ENCODE measurements around the gene ANXA2.
"Not testable (repeated sequence)": the region's sequence is repeated elsewhere in the genome, so short reads cannot be mapped to it uniquely, and the experiment has no call there.

The ANXA2 gene

DNA sequence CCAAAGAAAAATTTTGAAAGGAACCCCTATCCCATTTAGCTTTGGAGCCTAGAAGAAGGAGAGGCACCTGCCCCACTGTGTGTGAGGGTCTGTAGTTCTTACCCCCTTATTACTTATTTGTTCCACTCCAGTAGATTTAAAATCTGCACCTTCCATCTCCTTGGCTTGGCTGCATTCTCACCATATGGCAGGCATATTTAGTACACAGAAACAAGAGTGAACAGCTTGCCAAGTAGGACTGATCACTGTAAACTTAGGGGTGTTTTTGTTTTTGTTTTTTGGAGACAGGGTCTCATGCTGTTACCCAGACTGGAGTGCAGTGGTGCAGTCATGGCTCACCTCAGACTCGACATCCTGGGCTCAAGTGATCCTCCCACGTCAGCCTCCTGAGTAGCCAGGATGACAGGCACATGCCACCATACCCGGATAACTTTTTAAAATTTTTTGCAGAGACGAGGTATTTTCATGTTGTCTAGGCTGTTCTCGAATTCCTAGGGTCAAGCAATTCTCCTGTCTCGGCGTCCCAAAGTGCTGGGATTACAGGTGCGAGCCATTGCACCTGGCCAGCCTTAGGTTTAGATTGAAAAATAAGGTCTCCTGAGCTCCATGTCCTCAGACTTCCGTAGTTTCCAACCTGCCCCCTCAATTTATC lies 14.1 kb upstream of the ANXA2 start:
- TF ChIP-seq, protein P1, sequence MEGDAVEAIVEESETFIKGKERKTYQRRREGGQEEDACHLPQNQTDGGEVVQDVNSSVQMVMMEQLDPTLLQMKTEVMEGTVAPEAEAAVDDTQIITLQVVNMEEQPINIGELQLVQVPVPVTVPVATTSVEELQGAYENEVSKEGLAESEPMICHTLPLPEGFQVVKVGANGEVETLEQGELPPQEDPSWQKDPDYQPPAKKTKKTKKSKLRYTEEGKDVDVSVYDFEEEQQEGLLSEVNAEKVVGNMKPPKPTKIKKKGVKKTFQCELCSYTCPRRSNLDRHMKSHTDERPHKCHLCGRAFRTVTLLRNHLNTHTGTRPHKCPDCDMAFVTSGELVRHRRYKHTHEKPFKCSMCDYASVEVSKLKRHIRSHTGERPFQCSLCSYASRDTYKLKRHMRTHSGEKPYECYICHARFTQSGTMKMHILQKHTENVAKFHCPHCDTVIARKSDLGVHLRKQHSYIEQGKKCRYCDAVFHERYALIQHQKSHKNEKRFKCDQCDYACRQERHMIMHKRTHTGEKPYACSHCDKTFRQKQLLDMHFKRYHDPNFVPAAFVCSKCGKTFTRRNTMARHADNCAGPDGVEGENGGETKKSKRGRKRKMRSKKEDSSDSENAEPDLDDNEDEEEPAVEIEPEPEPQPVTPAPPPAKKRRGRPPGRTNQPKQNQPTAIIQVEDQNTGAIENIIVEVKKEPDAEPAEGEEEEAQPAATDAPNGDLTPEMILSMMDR (IDR thresholded peaks at IDR 0.05; ENCODE audit: low read depth, low read length, missing control alignments) = no peak
- H3K4me3 ChIP-seq (ENCODE audit: low read depth, low read length) = no peak overlapping the region
- DNase-seq (ENCODE audit: low read depth) = no peak

DNA sequence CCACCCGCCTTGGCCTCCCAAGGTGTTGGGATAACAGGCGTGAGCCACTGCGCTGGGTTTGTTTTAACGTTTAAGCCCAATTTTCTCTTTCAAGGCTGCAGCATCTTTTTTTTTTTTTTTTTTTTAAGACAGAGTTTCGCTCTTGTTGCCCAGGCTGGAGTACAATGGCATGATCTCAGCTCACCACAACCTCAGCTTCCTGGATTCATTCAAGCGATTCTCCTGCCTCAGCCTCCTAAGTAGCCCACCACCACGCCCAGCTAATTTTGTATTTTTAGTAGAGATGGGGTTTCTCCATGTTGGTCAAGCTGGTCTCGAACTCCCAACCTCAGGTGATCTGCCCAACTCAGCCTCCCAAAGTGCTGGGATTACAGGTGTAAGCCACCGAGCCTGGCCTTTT lies 12.6 kb upstream of the ANXA2 start:
- DNase-seq (ENCODE audit: low read depth); H3K4me3 ChIP-seq (ENCODE audit: low read depth, low read length): not testable (repeated sequence)

DNA sequence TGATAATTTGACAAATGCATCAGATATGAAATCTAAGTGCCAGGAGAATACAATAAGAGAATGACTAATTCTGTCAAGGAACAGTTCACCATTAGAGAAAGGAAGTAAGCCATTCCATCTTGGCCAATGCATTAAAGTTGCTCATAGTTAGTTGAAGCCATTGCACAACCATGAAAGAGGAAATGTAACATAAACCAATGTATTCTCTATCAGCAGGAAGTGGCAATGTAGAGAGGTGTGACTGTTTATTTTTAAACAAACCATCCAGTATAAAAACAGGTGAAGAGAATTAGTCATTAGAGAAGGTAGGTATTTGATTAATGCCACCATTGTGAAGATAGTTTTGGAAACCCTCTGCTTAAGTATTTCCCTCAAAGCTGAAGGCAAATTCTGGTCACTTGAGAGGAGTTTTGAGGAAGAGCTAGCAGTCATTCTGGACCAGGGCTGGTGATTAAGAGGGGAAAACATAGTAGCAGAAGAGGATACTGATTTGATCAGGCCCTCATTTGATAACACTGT lies 10.7 kb upstream of the ANXA2 start:
- no peak overlapping the region for H3K4me3 ChIP-seq (ENCODE audit: low read depth, low read length)
- TF ChIP-seq, protein P1 (IDR thresholded peaks at IDR 0.05; ENCODE audit: low read depth, low read length, missing control alignments) = no peak
- no peak for DNase-seq (ENCODE audit: low read depth)

DNA sequence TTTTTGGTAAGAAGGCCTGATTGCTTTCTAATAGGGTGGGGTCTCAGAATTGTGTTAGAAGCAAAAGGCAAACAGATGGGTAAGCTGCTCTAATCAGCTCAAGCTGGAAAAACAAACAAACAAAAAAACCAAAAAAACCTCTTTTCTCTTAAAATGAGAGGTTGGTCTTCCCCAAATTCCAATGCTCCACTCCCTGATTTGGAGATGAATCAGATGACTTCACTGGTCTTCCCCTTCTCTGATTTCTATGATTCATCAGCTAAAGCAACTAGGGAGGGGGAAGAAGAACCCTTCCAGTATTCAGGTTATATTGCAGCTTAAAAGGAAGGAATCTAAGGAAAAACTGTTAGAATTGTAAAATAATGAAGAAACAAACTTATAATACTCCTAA lies 9.6 kb upstream of the ANXA2 start:
- no peak for DNase-seq (ENCODE audit: low read depth)
- TF ChIP-seq, protein P1 (IDR thresholded peaks at IDR 0.05; ENCODE audit: low read depth, low read length, missing control alignments) = no peak
- no peak overlapping the region for H3K4me3 ChIP-seq (ENCODE audit: low read depth, low read length)

DNA sequence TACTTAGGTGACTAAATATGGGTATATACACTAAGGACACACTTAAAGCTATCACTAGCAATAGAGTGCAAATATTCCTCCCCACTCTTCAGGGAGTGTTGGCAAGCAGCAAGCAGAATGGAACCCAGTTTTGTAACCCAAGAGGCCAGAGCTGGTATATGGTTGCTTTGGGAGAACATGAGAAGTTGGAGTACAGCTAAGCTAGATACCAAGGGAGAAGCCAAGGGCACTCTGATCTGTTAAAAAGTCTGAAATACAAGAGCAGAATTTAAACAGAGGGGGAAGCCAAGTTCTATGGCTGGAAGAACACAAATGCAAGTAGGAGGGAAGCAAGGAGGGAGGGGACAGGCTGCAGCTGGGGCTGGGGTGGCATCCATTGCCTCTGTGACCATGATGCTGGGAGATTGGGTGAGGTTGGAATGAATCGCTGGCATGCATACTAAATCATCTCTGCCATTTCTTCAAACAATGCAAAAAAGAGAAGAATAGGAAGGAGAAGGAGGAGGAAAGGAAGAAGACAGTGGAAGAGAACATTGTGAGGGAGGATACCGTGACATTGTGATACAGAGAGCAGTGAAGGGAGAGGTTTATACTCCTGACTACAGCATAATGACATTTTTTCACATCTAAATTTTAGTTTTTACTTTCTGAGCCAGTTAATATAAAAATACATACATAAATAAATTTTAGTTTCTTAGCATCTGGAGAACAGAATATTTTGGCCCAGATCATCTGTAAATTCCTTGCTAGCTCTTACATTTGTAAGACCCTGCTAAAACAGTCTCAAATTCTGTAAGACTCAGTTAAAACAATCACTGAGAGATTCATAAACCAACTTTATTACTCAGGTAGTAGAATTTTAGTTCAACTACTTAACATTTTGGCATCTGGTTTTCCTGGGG lies 9.0 kb upstream of the ANXA2 start:
- no peak overlapping the region for H3K4me3 ChIP-seq (ENCODE audit: low read depth, low read length)
- TF ChIP-seq, protein P1 (IDR thresholded peaks at IDR 0.05; ENCODE audit: low read depth, low read length, missing control alignments) = no peak
- no peak for DNase-seq (ENCODE audit: low read depth)

GRCh38 chr15:60405399-60405798 lies 7.6 kb upstream of the ANXA2 start:
- no peak for DNase-seq (ENCODE audit: low read depth)
- no peak overlapping the region for H3K4me3 ChIP-seq (ENCODE audit: low read depth, low read length)
- TF ChIP-seq, protein P1 (IDR thresholded peaks at IDR 0.05; ENCODE audit: low read depth, low read length, missing control alignments) = no peak

DNA sequence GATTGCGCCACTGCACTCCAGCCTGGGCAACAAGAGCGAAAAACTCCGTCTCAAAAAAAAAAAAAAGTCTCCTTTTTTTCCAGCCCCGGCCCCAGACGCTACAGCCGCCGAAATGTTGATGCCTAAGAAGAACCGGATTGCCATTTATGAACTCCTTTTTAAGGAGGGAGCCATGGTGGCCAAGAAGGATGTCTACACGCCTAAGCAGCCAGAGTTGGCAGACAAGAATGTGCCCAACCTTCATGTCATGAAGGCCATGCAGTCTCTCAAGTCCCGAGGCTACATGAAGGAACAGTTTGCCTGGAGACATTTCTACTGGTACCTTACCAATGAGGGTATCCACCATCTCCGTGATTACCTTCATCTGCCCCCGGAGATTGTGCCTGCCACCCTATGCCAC lies 6.6 kb upstream of the ANXA2 start:
- not testable (repeated sequence) for DNase-seq (ENCODE audit: low read depth); H3K4me3 ChIP-seq (ENCODE audit: low read depth, low read length)

DNA sequence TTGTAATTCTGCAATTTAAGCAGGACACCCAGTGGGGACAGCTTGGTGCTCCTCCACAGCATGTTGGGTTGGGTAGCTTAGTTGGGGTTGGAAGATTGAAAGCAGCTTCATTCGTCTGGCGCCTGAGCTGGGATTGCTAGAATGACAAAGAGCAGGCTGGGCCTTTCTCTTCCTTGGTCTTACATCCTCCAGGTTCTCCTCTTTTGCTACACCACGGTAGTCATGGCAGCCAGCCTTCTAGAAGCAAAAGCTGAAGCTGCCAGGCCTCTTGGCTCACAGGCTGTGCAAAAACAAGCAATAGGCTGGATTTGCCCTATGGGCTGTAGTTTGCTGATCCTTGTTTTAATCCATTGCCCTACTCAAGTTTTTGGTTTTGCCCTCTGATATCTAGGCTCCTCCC lies 3.2 kb upstream of the ANXA2 start:
- TF ChIP-seq, protein P1 (IDR thresholded peaks at IDR 0.05; ENCODE audit: low read depth, low read length, missing control alignments) = no peak
- no peak for DNase-seq (ENCODE audit: low read depth)
- H3K4me3 ChIP-seq (ENCODE audit: low read depth, low read length) = no peak overlapping the region
